ENCODE data around the gene MALRD1. TPM values are rescaled to one million over a fixed set of nuclear protein-coding genes. Genes with fewer than 3 reads are reported as not detected.

Gene MALRD1
- total and polyA plus RNA-seq, 2 donors (not counting 1 experiment from before 2014, with no cell fraction given), result 0.62 to 1.7 TPM

DNA sequence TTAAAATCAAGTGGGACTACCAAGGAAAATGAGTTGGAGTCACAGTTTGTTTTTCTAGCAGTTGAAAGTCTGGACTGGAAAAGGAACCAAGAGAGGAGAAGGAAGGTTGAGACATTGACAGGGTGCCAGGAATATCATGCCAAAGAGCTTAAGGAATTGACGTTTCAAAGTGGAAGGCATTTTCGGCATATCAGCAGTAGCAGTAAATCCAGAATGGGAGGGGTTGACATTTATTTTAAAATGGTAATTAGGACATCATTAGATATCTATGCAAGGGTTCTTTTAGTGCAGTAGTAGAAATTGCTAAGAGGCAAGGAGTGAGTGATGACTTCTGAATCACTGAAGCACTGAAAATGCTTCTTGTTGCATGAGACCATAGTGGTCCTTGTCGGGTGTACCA is 431.8 kb downstream of the MALRD1 start:
- peak; percentile 20 to 24 for DNase-seq (ENCODE audit: low read depth in 2 of 2)
- Histone ChIP-seq H3K79me2 (ENCODE audit: control insufficient read depth, insufficient read depth, low read length) (no peaks in the 10 kb centered on the region), H3K9me3 (ENCODE audit: control insufficient read depth, insufficient read depth, low read depth, low read length) (no peaks in the 10 kb centered on the region), H2AFZ (ENCODE audit: low read length) (no peak overlapping the region), H3K36me3 (ENCODE audit: control insufficient read depth, insufficient read depth, low read length) (no peaks in the 10 kb centered on the region), H3K27me3 (ENCODE audit: control insufficient read depth, insufficient read depth, low read length) (no peaks in the 10 kb centered on the region), H3K4me3 (replicated peaks in 1 of 4; ENCODE audit: control extremely low read depth in 1 of 4, insufficient read depth in 1 of 4, low read depth in 3 of 4, low read length in 4 of 4) (no peak overlapping the region), H3K4me1 (ENCODE audit: control insufficient read depth, extremely low read depth, insufficient read depth, low read length) (no peaks in the 10 kb centered on the region), H4K20me1 (ENCODE audit: control insufficient read depth, extremely low read depth, insufficient read depth, low read length) (no peaks in the 10 kb centered on the region), H3K27ac (ENCODE audit: insufficient read depth, low read length) (no peak overlapping the region), H3K9ac (ENCODE audit: insufficient read depth, low read length) (no peak overlapping the region), H3K4me2 (ENCODE audit: extremely low read depth, insufficient read depth, low read length) (no peak overlapping the region)
- TF ChIP-seq, protein P1, sequence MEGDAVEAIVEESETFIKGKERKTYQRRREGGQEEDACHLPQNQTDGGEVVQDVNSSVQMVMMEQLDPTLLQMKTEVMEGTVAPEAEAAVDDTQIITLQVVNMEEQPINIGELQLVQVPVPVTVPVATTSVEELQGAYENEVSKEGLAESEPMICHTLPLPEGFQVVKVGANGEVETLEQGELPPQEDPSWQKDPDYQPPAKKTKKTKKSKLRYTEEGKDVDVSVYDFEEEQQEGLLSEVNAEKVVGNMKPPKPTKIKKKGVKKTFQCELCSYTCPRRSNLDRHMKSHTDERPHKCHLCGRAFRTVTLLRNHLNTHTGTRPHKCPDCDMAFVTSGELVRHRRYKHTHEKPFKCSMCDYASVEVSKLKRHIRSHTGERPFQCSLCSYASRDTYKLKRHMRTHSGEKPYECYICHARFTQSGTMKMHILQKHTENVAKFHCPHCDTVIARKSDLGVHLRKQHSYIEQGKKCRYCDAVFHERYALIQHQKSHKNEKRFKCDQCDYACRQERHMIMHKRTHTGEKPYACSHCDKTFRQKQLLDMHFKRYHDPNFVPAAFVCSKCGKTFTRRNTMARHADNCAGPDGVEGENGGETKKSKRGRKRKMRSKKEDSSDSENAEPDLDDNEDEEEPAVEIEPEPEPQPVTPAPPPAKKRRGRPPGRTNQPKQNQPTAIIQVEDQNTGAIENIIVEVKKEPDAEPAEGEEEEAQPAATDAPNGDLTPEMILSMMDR (conservative IDR thresholded peaks at IDR 0.05 in 1 of 2, IDR thresholded peaks at IDR 0.05 in 1 of 2; ENCODE audit: low read depth in 1 of 2, low read length in 2 of 2), result no peak
- TF ChIP-seq EZH2 (IDR thresholded peaks at IDR 0.05; ENCODE audit: low read length, missing control alignments), result no peak

DNA sequence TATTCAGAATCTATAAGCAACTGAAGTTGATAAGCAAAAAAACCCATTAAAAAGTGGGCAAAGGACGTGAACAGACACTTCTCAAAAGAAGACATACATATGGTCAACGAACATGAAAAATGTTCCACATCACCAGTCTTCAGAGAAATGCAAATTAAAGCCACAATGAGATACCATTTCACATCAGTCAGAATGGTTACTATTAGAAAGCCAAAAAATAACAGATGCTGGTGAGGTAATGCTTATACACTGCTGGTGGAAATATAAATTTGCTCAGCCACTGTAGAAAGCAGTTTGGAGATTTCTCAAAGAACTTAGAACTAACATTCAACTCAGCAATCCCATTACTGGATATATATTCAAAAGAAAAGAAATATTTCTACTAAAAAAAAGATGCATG is 434.8 kb downstream of the MALRD1 start:
- DNase-seq (ENCODE audit: low read depth in 2 of 2), result peak in 1 of 2 donors; percentile 21
- Histone ChIP-seq H3K4me1 (ENCODE audit: control insufficient read depth, extremely low read depth, insufficient read depth, low read length) (no peaks in the 10 kb centered on the region), H3K4me3 (replicated peaks in 1 of 4; ENCODE audit: control extremely low read depth in 1 of 4, insufficient read depth in 1 of 4, low read depth in 3 of 4, low read length in 4 of 4) (no peak overlapping the region), H3K27ac (ENCODE audit: insufficient read depth, low read length) (no peak overlapping the region), H3K36me3 (ENCODE audit: control insufficient read depth, insufficient read depth, low read length) (no peaks in the 10 kb centered on the region), H3K27me3 (ENCODE audit: control insufficient read depth, insufficient read depth, low read length) (no peaks in the 10 kb centered on the region), H3K9ac (ENCODE audit: insufficient read depth, low read length) (no peak overlapping the region), H3K79me2 (ENCODE audit: control insufficient read depth, insufficient read depth, low read length) (no peaks in the 10 kb centered on the region), H2AFZ (ENCODE audit: low read length) (no peak overlapping the region), H3K4me2 (ENCODE audit: extremely low read depth, insufficient read depth, low read length) (no peak overlapping the region), H4K20me1 (ENCODE audit: control insufficient read depth, extremely low read depth, insufficient read depth, low read length) (no peaks in the 10 kb centered on the region), H3K9me3 (ENCODE audit: control insufficient read depth, insufficient read depth, low read depth, low read length) (no peaks in the 10 kb centered on the region)
- TF ChIP-seq EZH2 (IDR thresholded peaks at IDR 0.05; ENCODE audit: low read length, missing control alignments), result no peak
- TF ChIP-seq, protein P1 (conservative IDR thresholded peaks at IDR 0.05 in 1 of 2, IDR thresholded peaks at IDR 0.05 in 1 of 2; ENCODE audit: low read depth in 1 of 2, low read length in 2 of 2), result no peak

DNA sequence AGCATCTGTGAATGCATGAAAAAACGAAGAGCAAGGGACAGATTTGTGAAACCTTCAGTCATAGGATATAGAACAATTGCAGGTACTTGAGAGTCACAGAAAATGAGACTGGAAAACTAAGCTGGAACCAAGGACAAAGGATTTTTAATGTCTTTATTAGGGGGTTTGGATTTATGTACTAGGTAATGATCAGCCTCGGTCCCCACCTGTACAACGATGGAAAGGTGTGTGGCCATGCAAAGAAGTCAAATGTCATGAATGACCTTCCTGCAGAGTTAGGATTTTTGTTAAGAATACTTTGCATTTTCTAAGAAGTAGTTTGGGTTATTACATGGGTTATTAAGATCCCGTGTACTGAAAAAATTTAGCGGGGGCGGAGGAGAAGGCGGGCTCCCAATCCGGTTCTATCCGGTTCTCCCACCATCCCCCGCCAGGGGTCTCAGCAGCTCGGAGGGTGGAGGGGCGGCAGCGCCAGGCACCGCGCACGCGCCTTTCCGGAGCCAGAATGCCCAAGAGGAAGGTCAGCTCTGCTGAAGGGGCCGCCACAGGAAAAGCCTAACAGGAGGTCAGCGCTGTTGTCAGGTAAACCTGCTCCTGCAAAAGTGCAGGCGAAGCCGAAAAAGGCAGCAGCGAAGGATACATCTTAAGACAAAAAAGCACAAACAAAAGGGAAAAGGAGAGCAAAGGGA is 440.1 kb downstream of the MALRD1 start:
- Histone ChIP-seq H2AFZ (ENCODE audit: low read length) (peak overlapping the region; percentile 76), H3K4me2 (ENCODE audit: extremely low read depth, insufficient read depth, low read length) (peak overlapping the region; percentile 64), H3K36me3 (ENCODE audit: control insufficient read depth, insufficient read depth, low read length) (no peaks in the 10 kb centered on the region), H3K4me1 (ENCODE audit: control insufficient read depth, extremely low read depth, insufficient read depth, low read length) (no peaks in the 10 kb centered on the region), H3K27me3 (ENCODE audit: control insufficient read depth, insufficient read depth, low read length) (no peaks in the 10 kb centered on the region), H4K20me1 (ENCODE audit: control insufficient read depth, extremely low read depth, insufficient read depth, low read length) (no peaks in the 10 kb centered on the region), H3K79me2 (ENCODE audit: control insufficient read depth, insufficient read depth, low read length) (no peaks in the 10 kb centered on the region), H3K27ac (ENCODE audit: insufficient read depth, low read length) (peak overlapping the region; percentile 27), H3K4me3 (replicated peaks in 1 of 4; ENCODE audit: control extremely low read depth in 1 of 4, insufficient read depth in 1 of 4, low read depth in 3 of 4, low read length in 4 of 4) (peak overlapping the region; percentile 15 to 37 (median 34)), H3K9ac (ENCODE audit: insufficient read depth, low read length) (no peak overlapping the region), H3K9me3 (ENCODE audit: control insufficient read depth, insufficient read depth, low read depth, low read length) (no peaks in the 10 kb centered on the region)
- TF ChIP-seq, protein P1 (conservative IDR thresholded peaks at IDR 0.05 in 1 of 2, IDR thresholded peaks at IDR 0.05 in 1 of 2; ENCODE audit: low read depth in 1 of 2, low read length in 2 of 2), result no peak
- no peak for TF ChIP-seq EZH2 (IDR thresholded peaks at IDR 0.05; ENCODE audit: low read length, missing control alignments)
- peak; percentile 26 to 33 for DNase-seq (ENCODE audit: low read depth in 2 of 2)

All from fibroblast of lung (primary cell).